ENCODE measurements around the gene PSMA6. TPM values are rescaled to one million over a fixed set of nuclear protein-coding genes. Genes with fewer than 3 reads are reported as not detected.

PSMA6 gene
- polyA plus RNA-seq, 2 of the 4 experiments (the other 2 are of a cell fraction): 369 to 395 TPM

- WGBS (ENCODE audit: missing lambda C conversion rate): 87% methylated on average over 3 of the region's 3 CpGs
- ChIA-PET POLR2A (interaction anchor here (1.4 kb wide), 1 partner anchor 13 kb away, joined by 6 read pairs; the partner anchor contains the start of gene PSMA6), CTCF (interaction anchor here (0.8 to 1.9 kb wide), 2 partner anchors 13 to 34 kb away, joined by 3 to 6 read pairs; partner anchors contain the start of gene PSMA6)
- FAIRE-seq (no peak), ATAC-seq (no peak), DNase-seq (ENCODE audit: low read depth in 1 of 2, low spot score in 1 of 2) (no peak)
- Histone ChIP-seq H3K4me2 (no peak overlapping the region), H3K27ac (no peak overlapping the region), H3K4me1 (no peaks in the 10 kb centered on the region), H3K9me3 (no peaks in the 10 kb centered on the region), H3K4me3 (no peak overlapping the region)
- TF ChIP-seq RAD21 (conservative IDR thresholded peaks at IDR 0.05 in 1 of 2, IDR thresholded peaks at IDR 0.05 in 1 of 2): no peak
- TF ChIP-seq, protein P1, sequence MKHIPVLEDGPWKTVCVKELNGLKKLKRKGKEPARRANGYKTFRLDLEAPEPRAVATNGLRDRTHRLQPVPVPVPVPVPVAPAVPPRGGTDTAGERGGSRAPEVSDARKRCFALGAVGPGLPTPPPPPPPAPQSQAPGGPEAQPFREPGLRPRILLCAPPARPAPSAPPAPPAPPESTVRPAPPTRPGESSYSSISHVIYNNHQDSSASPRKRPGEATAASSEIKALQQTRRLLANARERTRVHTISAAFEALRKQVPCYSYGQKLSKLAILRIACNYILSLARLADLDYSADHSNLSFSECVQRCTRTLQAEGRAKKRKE (CRISPR knock-in tag; IDR thresholded peaks at IDR 0.05; ENCODE audit: low read depth): no peak
- no peak for TF ChIP-seq RFX5 (IDR thresholded peaks at IDR 0.05)
- TF ChIP-seq, protein P2, sequence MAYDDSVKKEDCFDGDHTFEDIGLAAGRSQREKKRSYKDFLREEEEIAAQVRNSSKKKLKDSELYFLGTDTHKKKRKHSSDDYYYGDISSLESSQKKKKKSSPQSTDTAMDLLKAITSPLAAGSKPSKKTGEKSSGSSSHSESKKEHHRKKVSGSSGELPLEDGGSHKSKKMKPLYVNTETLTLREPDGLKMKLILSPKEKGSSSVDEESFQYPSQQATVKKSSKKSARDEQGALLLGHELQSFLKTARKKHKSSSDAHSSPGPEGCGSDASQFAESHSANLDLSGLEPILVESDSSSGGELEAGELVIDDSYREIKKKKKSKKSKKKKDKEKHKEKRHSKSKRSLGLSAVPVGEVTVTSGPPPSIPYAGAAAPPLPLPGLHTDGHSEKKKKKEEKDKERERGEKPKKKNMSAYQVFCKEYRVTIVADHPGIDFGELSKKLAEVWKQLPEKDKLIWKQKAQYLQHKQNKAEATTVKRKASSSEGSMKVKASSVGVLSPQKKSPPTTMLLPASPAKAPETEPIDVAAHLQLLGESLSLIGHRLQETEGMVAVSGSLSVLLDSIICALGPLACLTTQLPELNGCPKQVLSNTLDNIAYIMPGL (CRISPR knock-in tag; IDR thresholded peaks at IDR 0.05; ENCODE audit: borderline replicate concordance): no peak
- TF ChIP-seq ESRRA (IDR thresholded peaks at IDR 0.05; ENCODE audit: borderline replicate concordance, low read length): no peak
- no peak for TF ChIP-seq KDM5A (IDR thresholded peaks at IDR 0.05)
- TF ChIP-seq ZNF302 (CRISPR knock-in tag; IDR thresholded peaks at IDR 0.05): no peak
- TF ChIP-seq HOXA7 (CRISPR knock-in tag; IDR thresholded peaks at IDR 0.05): no peak
Measured at GRCh38 chr14:35305633-35306032, 13.5 kb downstream of the PSMA6 start.

GRCh38 chr14:35306114-35306513, 13.9 kb downstream of the PSMA6 start:
- ATAC-seq (no peak), DNase-seq (ENCODE audit: low read depth in 1 of 2, low spot score in 1 of 2) (no peak), FAIRE-seq (no peak)
- 90% methylated on average over 5 of the region's 5 CpGs for whole genome bisulfite sequencing (ENCODE audit: missing lambda C conversion rate)
- no peak for TF ChIP-seq NR3C1 (IDR thresholded peaks at IDR 0.05)
- no peak for TF ChIP-seq EHMT2 (IDR thresholded peaks at IDR 0.05; ENCODE audit: low read depth)
- TF ChIP-seq JUN (IDR thresholded peaks at IDR 0.05): no peak
- no peak for TF ChIP-seq RARB (CRISPR knock-in tag; IDR thresholded peaks at IDR 0.05)
- no peak for TF ChIP-seq POLR2AphosphoS2 (conservative IDR thresholded peaks at IDR 0.05; ENCODE audit: low read length)
- no peak for TF ChIP-seq E2F6 (IDR thresholded peaks at IDR 0.05; ENCODE audit: borderline replicate concordance, low read depth)
- TF ChIP-seq FOSL2 (IDR thresholded peaks at IDR 0.05): no peak
- no peak for TF ChIP-seq FOSL2 (CRISPR knock-in tag; IDR thresholded peaks at IDR 0.05)
- TF ChIP-seq CBX8 (IDR thresholded peaks at IDR 0.05): no peak
- no peak for TF ChIP-seq NFE2L2 (conservative IDR thresholded peaks at IDR 0.05; ENCODE audit: low read length)
- TF ChIP-seq EHF (CRISPR knock-in tag; IDR thresholded peaks at IDR 0.05): no peak
- TF ChIP-seq CTCF (IDR thresholded peaks at IDR 0.05): no peak
- no peak for TF ChIP-seq NPAS2 (CRISPR knock-in tag; IDR thresholded peaks at IDR 0.05; ENCODE audit: borderline replicate concordance)
- no peak for TF ChIP-seq ESRRA (IDR thresholded peaks at IDR 0.05; ENCODE audit: borderline replicate concordance, low read length)
- TF ChIP-seq MAFK (IDR thresholded peaks at IDR 0.05; ENCODE audit: partially characterized antibody): no peak
- TF ChIP-seq HOXA7 (CRISPR knock-in tag; IDR thresholded peaks at IDR 0.05): no peak
- no peak for TF ChIP-seq RCOR1 (IDR thresholded peaks at IDR 0.05; ENCODE audit: low read depth, low read length)
- TF ChIP-seq, protein P3, sequence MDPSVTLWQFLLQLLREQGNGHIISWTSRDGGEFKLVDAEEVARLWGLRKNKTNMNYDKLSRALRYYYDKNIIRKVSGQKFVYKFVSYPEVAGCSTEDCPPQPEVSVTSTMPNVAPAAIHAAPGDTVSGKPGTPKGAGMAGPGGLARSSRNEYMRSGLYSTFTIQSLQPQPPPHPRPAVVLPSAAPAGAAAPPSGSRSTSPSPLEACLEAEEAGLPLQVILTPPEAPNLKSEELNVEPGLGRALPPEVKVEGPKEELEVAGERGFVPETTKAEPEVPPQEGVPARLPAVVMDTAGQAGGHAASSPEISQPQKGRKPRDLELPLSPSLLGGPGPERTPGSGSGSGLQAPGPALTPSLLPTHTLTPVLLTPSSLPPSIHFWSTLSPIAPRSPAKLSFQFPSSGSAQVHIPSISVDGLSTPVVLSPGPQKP (IDR thresholded peaks at IDR 0.05; ENCODE audit: low read depth, low read length): no peak
- no peak for TF ChIP-seq RFX5 (IDR thresholded peaks at IDR 0.05)
- H3K27ac ChIP-seq: no peak overlapping the region
- no peak overlapping the region for H3K4me2 ChIP-seq
- no peaks in the 10 kb centered on the region for H3K9me3 ChIP-seq
- POLR2A ChIA-PET: interaction anchor here (1.4 kb wide), 1 partner anchor 14 kb away, joined by 6 read pairs; the partner anchor contains the start of gene PSMA6
- H3K4me3 ChIP-seq: no peak overlapping the region
- no peaks in the 10 kb centered on the region for H3K4me1 ChIP-seq
- CTCF ChIA-PET: interaction anchor here (0.8 to 1.9 kb wide), 3 partner anchors 14 to 107 kb away, joined by 3 to 6 read pairs (median 4); partner anchors contain the start of gene PSMA6

Data from A549 (cell line).